D721Med (cell line): Measurements from ENCODE around the gene RERE.

ENCODE experiments used
- DNase-seq: peaks from one replicate; pipeline ENCODE4 v3.0.0; 2011; ENCODE audit warnings: low spot score; ENCODE audit not compliant: insufficient read length
- FAIRE-seq: peaks from 2 replicates; lab custom pipeline; 2011; peaks lifted over from hg19 to GRCh38; lab: Jason Lieb, UNC
- TF ChIP-seq, protein P1 (sequence below): IDR thresholded peaks from 2 replicates; pipeline ENCODE4 v1.5.1; 2012; ENCODE audit warnings: mild to moderate bottlenecking, control low read depth; ENCODE audit not compliant: insufficient read depth; ENCODE audit errors: missing control alignments

The RERE gene

DNA sequence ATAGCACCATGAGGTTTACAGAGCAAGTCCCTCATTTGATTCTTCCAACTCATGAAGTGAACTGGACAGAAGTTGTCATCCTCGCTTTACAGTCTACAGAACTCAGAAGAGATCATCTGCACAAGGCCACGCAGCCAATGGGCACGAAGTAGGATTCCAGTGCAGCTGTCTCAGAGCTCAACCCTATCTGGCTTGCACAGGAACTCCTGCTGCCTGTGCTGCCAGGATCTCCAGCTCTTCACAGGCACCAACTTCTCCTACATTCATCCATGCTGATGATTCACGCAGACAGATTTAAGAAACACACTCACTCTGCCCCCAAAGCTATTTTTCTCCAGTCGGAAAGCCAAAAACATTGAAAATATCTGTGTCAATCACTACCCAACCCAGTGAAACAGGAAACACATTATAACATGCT is 157.0 kb downstream of the RERE start:
- DNase-seq = no peak
- TF ChIP-seq, protein P1, sequence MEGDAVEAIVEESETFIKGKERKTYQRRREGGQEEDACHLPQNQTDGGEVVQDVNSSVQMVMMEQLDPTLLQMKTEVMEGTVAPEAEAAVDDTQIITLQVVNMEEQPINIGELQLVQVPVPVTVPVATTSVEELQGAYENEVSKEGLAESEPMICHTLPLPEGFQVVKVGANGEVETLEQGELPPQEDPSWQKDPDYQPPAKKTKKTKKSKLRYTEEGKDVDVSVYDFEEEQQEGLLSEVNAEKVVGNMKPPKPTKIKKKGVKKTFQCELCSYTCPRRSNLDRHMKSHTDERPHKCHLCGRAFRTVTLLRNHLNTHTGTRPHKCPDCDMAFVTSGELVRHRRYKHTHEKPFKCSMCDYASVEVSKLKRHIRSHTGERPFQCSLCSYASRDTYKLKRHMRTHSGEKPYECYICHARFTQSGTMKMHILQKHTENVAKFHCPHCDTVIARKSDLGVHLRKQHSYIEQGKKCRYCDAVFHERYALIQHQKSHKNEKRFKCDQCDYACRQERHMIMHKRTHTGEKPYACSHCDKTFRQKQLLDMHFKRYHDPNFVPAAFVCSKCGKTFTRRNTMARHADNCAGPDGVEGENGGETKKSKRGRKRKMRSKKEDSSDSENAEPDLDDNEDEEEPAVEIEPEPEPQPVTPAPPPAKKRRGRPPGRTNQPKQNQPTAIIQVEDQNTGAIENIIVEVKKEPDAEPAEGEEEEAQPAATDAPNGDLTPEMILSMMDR = no peak
- no peak for FAIRE-seq

DNA sequence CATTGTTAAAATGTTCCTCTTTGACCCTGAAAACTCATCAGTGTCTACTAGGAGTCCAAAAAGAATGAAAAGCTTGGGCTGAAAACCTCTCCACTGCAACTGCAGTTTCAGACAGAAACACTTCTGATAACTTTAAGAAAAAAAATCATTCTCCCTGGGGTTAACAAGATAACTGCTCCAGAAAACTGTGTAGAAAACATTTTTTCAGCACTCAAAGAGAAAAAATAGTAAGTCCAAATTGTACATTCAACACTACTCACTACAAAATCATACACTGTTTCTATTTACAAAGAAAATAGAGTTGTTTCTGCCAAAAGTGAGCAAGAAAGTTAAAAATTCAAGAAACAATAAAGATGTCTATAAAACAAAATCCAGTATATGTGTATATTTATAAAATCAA is 157.8 kb downstream of the RERE start:
- TF ChIP-seq, protein P1 = no peak
- DNase-seq (no peak), FAIRE-seq (no peak)

DNA sequence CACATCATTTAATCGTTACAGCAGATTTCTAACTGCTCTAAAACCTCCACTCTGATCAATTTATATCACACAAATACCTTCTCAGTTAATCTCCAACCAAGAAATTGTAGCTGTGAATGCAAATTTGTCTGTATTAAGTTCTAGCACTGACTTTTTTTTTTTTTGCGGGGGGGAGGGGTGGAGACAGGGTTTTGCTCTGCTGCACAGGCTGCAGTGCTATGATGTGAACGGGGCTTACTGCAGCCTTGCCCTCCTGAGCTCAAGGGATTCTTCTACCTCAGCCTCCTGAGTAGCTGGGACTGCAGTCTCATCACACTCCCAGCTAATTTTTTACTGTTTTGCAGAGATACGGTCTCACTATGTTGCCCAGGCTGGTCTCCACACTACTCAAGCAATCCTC is 163.6 kb downstream of the RERE start:
- no peak for DNase-seq
- no peak for FAIRE-seq
- TF ChIP-seq, protein P1 = no peak

DNA sequence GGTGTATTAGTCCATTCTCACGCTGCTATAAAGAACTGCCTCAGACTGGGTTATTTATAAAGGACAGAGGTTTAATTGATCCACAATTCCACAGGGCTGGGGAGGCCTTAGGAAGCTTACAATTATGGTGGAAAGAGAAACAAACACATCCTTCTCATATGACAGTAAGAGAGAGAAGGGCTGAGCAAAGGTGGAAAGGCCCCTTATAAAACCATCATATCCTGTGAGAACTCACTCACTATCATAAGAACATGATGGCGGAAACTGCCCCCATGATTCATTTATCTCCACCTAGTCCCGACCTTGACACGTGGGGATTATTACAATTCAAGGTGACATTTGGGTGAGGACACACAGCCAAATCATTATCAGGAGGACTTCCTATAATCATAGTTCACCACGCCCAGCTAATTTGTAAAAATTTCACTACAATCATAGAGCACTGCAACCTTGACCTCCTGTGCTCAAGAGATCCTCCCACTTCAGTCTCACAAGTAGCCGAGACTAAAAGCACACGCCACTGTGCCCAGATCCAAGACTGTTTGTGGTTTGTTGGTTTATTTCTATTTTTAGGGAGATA is 164.9 kb downstream of the RERE start:
- DNase-seq (no peak), FAIRE-seq (no peak)
- TF ChIP-seq, protein P1 = no peak

DNA sequence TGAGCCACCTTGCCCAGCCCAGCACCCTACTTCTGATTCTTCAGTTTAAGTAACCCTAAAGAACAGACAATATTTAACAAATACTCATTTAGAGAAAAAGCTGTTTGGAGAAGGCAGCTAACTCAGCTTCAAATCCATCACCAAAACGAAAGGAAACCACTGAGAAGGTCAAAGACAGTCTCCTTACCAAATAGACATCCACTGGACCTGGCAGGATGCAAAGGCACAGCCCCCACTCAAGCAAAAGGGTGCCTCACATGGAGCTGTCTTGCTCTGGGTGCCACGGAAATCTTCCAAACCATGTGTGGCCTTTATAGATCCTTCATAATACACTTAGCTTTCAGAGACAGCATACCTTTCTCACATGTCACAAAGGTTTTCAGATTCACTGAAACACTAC is 165.5 kb downstream of the RERE start:
- TF ChIP-seq, protein P1 = no peak
- no peak for FAIRE-seq
- DNase-seq = no peak

DNA sequence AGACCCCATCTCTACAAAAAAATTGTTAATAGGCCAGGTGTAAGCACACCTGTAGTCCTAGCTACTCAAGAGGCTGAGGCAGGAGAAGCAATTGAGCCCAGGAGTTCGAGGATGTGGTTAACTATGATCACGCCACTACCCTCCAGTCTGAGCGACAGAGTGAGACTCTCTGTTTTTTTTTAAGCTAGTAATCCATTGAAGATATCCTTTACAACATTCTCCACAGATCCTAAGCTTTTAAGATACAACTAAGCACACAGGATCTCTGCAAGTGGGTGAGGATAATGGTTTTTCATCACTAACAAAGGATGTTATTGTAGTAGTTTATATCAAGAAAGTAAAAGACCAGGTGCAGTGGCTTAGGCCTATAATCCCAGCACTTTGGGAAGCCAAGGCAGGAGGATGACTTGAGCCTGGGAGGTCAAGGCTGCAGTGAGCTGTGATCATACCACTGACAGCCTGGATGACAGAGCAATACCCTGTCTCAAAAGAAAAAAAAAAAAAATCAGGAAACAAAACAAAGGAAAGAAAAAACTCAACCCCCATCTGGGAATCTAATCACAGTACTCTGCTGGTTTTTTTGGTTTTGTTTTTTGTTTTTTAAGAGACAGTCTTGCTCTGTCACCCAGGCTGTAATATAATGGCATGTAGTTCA is 166.1 kb downstream of the RERE start:
- no peak for DNase-seq
- FAIRE-seq = no peak
- TF ChIP-seq, protein P1 = no peak

DNA sequence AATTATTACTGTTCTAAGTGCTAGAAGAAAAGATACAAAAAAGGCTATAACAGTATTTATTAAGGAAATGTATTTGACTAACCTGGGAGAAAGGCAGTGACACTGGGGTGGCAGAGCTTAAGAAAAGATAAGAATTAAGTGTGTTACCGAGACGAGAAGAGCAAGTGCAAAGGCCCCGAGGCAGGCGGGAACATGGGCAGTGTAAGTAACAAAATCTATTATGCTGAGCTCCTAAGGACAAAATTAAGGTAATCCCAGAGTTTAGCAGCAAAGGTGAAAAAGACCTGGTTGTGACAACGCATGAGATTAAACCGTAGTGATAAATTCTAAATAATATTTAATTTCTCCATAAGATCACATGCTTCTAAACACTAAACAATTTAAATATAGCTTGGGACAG is 167.6 kb downstream of the RERE start:
- TF ChIP-seq, protein P1 = no peak
- FAIRE-seq (no peak), DNase-seq (no peak)
